HL-60/S4 treated with retinoic acid at 250 ng/mL for 4 days and 3 days (cell line): Measurements from ENCODE around the gene FYB2.
"Not testable (repeated sequence)": the region's sequence is repeated elsewhere in the genome, so short reads cannot be mapped to it uniquely, and the experiment has no call there.

ENCODE experiments used
- in situ Hi-C: fragments of 300-500 bp; cut with MboI; formaldehyde crosslinking; loops from 2 replicates; pipeline ENCODE4 v1.7.0; 2022; ENCODE audit warnings: low sequenced_read_pairs

FYB2 gene

DNA sequence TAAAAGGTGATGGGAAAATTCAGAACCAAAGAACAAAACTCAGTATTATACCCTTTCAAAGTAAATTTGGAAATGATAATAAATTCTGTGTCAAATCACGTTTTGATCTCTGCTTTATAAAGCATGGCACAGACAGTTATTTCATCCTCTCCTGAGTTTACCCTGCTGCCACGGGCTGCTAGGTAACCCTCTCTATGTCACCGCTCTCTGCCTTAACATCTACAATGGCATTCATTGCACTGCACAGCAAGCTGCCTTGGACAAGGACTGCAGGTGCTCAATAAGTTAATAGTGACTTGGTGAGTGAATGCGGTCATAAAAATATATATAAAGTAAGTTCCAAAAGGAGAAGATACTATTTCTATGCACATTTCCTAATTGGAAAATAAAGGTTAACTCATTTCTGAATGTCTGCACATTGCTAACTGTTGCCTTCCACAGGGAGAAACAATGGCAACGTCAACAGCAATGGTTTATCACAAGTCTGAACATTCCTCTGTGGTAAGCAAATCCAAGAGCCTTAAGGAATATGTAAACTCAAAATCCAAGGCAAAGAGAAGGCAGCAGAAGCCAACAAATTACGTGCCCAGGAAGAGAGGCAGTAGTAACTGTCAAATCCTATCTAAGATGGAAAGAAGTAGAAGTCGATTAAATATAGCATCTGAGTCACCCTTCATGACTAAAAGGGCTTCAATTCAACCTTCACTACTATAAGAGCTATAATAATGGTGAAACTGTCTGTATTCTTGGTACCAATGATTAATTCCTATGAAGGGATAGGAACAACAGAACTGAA is 19.4 kb downstream of the FYB2 start:
- in situ Hi-C loops, result no loop called here

DNA sequence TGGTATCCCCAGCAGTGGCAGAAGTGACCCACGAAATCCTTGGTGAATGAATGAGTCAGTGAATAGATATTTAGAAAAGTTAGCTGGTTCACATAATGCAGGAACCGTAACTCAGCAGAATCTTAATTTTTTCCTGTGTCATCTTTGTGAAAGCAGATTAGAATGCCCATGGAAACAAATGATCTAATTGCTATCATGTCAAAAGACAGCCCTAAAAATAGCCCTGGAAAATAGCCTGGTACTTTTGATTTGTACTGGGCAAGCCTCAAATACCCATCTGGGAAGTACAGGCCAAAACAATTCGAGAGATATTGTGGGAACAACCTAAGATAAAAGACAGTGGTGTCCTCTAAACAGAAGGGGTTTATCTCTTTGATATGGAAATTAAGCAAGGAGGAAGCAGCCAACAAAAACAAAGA is 21.1 kb downstream of the FYB2 start:
- in situ Hi-C loops, result no loop called here

DNA sequence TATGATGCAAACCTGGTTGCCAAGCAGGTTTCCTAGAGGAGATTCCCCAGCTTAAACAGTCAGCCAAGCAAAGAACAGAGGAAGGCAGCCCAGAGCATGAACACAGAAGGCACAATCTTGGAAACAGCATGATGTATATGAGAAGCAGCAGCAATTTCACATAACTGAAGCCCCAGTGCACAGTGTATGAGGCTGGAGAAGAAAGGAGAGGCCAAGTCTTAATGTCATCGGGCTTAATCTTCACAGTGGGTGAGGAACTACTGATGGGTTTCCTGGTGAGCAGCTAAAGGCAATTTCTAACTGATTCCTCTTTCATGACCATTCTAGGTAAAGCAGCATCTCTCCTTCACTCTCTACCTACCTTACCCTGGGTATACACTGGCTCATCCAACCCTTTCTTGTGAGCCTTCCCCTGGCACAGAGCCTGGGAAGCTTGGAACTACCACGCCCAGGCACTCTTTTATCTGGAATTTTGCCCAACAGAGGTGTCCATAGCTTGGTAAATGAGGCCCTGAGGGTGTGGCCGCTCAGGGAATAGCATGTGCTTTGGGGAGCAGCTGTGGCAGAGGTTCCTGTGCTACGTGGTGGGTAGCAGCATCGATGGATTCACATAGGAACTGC is 22.0 kb downstream of the FYB2 start:
- in situ Hi-C loops, result no loop called here

DNA sequence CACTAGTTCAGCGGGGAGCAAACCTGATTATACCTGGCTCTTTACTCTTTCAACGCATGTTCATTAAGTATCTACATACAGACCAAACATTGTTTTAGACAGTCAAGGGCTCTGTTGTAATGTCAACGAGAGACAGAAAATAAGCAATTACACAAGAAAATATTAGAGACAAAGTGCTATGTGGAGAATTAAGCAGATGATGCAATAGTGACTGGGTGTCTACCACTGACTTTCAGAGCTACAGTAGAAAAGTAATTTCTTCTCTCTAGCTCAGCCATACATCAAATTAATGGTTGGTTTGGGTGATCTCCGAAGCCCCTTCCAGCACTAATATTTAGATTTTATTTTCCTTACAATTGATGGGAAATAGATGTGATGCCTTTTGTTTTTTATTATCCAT is 23.3 kb downstream of the FYB2 start:
- in situ Hi-C loops, result no loop called here

DNA sequence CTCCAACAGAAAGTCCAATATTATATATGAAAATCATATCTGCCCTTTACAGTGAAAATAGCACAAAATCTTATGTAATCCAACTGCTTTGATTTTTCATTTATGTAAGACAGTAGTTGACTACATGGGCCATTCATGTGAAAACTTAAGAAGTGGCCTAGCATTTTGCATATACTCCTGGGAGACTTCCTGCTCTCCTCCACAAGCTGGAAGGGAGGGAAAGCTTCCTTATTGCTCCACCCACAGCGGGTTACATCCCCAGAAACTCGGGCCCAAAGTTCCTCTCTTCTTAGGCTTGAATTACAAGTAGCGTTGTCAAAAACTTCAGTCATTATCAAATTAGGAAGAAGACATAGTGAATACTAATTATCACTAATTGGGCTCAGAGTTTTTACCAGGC is 29.2 kb downstream of the FYB2 start:
- in situ Hi-C loops, result no loop called here

DNA sequence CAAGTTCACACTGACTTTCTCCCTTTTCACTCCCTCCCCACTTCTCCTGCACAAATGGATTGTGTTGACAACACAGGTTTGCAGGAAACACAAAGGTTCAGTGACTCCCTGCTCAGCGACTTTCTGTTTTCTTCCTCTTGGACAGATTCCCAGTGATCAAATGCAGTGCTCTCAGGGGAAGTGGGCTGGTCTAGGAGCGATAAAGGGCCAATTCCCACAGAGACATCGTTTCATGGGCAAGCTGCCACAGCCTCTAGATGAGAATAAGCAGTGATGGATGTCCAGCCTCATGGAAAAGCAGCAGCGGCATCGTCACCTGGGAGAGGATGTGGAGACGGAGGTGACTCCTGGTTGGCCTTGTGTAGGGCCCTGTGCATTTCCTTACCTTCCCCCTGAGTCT is 30.6 kb downstream of the FYB2 start:
- in situ Hi-C loops, result no loop called here

DNA sequence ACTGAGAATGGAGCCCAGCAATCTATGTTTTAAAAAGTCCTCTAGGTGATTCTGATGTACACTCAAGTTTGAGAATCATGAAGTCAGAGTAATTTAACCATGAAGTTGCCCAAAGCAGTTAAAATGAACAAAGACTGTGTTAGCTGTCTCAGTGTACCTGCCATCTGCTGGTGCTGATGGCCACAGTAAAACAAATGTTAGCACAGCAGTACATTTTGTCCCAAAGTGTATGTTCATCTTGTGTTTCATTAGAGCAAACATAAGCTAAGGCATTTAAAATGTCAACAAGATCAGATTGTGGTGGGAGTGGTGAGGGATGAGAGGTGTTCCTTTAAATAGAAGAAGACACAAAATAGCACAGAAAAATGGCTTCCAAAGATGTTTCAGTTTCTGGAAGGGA is 31.1 kb downstream of the FYB2 start:
- in situ Hi-C loops, result no loop called here

DNA sequence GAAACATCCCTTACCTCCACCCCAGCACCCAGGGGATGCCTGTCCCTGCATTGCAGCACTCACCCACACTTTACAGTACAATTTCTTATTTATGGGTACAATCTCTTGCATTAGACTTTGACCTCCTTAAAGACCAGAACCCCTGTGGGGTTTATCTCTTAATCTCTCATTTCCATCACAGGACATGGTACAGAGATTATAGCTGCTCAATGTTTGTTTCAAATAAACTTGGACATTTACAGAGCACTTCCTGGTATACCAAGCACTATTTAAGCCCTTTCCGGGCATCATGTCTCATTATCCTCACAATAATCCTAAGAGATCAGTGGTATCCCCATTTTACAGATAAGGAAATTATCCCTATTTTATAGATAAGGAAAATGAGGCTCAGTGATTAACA is 31.9 kb downstream of the FYB2 start:
- in situ Hi-C loops, result no loop called here

DNA sequence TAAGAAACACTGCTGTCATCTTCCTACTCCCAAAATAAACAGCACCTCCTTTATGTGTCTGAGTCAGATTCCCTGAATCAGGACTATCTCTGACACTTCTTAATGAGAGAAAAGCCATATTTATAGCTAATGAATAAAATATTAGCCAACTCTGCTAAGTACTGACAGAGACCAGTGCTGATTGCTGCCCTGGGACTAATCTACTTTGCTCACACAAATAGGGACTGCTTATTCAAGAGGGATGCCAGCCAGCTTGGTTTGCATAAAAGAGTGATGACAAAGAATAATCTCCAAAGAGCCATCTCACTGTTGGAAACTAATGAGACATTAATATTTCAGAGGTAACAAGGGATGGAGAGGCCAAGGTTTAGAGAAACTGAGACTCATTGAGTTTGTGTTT is 36.4 kb downstream of the FYB2 start:
- in situ Hi-C loops, result no loop called here

DNA sequence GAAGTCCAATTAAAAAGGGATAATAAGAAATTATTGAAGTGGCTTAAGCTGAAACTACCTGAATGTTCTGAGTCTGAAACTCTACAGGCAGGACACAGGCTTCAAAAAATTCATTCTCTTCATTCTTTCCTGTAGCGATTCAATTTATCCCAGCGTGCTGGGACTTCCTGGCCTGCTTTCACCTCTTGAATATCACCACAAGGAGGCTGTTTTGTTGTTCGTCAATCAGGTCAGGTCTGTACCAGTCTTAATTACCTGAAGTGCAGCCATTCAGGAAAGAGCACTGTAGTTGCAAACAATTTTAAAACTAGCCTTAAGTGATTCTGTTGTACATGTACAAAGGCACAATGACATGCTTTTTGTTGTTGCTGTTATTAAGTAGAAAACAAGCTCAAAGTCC is 38.4 kb downstream of the FYB2 start:
- in situ Hi-C loops, result no loop called here

DNA sequence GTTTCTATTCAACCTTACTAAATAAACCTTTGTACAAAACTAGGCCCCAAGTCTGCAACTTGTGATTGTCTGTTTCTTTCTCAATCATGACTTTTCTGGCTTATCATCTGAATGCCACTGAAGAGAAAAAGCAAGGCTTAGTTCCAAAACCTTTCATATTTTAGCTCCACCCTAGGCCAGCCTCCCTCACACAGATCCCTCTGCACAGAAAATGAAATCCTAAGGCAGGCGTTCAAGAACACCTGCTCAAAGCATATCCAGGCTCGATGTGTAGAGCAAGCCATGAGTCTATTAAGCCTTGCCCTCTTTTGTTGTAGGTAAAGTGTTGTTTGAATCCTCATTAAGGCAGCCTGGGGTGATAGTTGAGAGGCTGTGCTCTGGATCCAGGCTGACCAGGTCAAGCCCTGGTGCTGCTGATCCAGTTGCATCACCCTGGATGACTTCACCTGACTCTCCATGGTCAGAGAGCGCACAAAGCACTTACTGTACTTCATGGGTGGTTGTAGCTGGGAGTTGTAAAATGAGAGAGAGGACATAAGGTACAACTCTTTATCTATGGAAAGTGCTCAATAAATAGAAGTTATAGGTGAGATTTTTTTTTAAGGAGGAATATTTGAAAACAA is 39.0 kb downstream of the FYB2 start:
- in situ Hi-C loops, result no loop called here

DNA sequence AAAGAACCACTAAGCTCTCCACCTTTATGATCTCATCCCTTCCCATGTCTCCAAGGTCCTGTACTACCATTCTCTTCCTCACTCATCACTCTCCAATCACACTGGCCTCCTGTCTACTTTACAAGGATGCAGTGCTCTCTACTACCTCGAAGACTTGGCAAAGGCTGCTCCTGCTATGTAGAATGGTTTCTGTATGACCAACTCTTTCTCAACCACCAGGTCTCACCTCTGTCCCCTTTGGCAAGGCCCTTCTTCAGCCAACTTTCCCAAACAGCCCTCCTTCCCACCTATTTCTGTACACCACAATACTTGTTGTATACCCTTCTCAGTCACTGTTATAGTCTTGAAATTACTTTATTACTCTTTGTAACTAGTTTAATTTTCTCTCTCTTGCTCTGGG is 41.2 kb downstream of the FYB2 start:
- in situ Hi-C loops, result no loop called here

DNA sequence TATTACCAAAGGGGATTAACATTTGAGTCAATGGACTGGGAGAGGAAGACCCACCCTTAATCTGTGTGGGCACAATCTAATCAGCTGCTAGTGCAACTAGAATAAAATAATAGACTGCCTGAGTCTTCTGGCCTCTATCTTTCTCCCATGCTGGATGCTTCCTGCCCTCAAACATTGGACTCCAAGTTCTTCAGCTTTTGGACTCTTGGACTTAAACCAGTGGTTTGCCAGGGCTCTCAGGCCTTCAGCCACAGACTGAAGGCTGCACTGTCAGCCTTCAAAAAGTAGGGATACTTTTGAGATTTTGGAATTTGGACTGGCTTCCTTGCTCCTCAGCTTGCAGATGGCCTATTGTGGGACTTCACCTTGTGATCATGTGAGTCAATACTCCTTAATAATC is 44.5 kb downstream of the FYB2 start:
- in situ Hi-C loops, result not testable (repeated sequence)

DNA sequence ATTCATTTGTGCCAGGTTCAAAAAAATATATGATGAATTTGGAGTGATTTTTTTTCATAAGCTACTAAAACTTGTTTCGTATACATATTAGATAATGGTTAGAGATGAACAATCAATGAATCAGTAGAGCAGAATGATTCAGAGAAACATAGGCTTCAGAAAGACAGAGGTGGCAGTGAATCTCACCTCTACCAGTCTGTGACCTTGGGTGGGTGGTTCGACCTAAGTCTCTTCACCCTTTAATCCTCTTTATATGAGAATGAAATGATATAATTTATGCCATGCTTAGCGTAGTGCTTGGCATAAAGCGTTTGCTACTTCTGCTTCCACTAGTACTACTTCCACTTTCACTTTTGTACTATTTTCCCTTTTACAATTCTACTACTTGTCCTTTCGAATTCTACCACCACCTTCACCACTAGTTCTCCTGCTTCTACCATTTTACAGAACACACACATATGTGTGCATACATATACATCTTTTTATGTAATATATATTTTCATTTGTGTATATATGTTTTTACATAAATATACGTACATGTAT is 45.1 kb downstream of the FYB2 start:
- in situ Hi-C loops, result no loop called here

DNA sequence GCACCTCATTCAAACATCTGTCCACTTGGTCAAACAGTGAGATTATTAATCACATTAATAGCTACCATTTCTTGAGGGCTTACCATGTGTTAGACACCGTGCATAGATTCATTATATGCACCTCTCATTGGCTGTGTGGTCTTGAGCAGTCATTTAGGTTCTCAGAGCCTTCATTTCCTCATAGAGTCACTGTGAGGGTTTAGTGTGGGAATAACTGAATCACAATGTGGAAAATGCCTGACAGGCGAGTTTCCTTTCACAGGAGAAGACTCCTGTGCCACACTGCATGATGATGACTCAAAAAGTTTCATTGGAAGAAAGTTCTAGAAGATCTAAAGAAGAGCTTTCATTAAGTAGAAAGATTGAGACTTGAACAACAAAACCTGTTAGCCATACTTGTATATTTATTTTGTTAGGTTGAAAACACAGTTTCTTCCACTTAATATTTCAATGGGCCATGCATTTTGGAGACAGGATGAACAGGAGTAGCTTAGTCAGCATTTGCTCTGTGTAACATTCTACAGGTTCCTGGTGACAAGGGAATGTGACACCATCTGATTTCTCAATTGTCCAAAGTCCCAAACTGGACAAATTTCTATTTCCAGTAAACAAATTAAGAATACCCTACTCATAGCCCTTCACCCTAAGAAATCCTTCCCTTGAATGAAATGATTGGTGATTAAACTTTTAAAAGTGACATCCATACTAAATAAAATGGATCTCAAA is 45.7 kb downstream of the FYB2 start:
- in situ Hi-C loops, result no loop called here

DNA sequence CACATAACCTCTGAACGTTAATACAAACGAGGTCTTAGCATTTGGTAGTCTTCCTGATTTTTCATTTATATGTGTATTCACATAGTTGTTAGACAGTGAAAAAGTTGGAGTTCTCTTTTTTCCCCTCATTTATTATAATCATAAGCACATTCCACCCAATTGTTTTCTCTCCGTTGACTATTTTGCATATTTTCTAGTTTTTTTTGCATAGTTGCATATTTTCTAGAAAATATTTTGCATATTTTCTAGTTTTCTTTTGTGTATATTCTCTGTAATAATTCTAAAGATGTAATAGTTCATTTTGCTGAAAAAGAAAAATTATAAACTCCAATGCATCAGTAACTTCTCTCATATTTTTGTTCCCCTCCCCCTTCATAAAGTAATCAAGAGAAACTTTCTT is 47.5 kb downstream of the FYB2 start:
- in situ Hi-C loops, result no loop called here

DNA sequence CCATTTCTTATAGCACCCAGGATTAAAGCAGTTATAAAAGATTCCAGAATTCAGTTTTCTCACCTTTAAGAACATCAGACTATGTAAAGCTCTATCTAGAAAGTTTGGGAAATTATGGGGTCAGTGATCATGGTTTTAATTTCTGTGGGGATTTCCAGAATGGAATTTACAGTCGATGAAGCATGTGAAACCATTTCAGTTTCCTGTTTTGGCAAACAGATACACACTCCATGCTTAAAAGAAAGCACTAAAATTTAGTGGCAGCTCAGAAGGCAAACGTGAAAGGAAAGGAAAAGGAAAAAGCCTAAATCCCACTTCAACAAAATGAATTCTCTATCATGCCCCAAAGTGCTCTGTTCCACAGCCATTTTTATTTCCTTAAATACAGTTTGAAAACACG is 60.4 kb downstream of the FYB2 start:
- in situ Hi-C loops, result no loop called here

DNA sequence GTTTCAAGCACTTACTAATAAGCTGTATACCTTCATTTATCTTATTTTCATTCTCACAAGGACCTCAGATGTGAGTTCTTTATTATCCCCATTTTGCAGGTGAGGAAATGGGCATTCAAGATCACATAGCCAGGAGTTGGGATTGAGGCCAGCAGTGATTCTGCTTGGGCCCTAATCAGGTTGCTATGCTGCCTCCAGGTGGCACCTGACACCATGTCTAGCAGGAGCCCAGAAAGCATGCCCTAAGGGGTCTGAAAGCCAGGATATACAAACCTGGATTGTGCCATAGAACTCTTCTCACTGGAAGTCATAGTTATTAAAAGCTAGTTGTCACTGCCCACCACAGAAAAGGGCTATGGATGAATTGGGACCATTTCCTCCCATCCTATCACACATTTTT is 61.1 kb downstream of the FYB2 start:
- in situ Hi-C loops, result no loop called here

DNA sequence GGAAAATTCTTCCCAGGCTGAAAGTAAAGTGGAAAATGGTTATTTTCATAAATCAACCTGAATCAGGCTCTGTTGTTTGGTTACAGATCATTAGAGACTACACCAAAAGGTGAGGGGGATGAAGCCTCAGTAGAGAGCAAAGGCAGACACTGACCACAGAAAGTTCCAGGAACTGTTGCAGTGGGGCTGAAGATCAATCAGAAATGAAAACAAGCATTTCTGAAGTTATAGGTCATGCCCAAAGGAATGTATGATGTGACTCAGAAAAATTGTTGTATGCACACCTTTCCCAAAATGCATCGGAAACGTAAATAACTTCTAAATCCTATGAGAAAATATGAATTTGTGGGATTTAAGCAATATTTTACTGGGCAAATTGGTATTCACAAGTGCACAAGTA is 63.3 kb downstream of the FYB2 start:
- in situ Hi-C loops, result no loop called here

DNA sequence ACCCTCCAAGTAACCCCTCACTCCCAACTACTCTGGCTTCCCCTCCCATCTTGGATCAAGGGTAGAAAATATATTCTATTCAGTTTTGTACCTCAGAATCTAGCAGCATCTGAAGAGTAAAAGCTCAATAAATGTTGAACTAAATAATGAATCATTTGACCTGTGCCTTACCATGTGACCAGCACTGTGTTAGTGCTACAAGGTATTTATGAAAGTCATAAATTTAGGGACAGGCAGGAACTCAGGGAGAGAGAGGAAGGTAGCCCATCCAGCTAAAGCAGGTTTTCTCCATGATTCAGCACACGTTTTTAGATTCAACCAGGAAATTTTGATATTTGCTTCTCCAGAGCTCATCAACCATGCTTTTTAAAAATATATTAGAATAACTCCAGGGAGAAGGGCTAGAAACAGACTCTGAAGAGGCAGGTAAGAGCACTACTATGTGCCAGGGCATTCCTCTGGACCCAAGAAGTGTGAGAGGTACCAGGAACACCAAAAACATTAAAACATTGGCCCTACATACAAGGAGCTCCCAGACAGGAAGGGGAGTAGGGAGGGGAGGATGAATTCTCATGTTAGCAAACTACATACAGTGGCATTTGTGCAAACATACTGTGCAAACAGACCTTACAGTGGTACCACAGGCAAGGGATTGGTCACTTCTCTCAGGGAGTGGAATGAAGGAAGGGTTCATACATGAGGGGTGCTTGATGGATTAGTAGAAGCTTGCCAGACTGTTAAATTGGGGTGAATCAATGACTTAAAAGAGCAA is 64.3 kb downstream of the FYB2 start:
- in situ Hi-C loops, result no loop called here

DNA sequence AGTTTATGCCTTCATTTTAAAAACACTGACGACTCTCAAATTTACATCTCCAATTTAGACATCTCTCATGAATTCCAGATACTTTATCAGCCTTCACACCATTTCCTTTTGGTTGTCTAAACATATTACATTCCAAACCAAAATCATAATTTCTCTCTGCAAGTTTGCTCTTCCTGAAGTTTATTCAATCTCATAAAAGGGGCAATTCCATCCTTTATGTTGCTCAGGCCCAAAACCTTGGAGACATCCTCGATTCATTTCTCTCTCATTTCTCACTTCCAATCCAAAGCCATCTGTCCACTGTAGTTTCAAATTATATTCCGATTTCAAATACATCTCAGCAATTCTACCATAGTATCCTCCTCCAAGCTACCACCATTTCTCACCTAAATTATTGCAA is 74.0 kb downstream of the FYB2 start:
- in situ Hi-C loops, result no loop called here
